GM04503 (cell line): ENCODE measurements around the gene OLFML1.
A peak's percentile ranks its signal among the peaks of the same experiment; 100 is the strongest.

ENCODE experiments used
- DNase-seq: peaks from one replicate; pipeline ENCODE4 v3.0.0-alpha.2; 2012; ENCODE audit warnings: low read depth

Gene OLFML1

GRCh38 chr11:7485186-7486097 lies at the start of gene OLFML1:
Gene OLFML1 (plus strand): TSS chr11:7485506. CDS start chr11:7485876, 370 bp downstream.
- no peak for DNase-seq

- DNase-seq, result no peak
Observed at GRCh38 chr11:7436146-7436545, 49.2 kb upstream of the OLFML1 start.

- no peak for DNase-seq
Observed at GRCh38 chr11:7436657-7437056, 48.6 kb upstream of the OLFML1 start.

- peak; percentile 76 for DNase-seq
Observed at GRCh38 chr11:7437696-7438095, 47.6 kb upstream of the OLFML1 start.

GRCh38 chr11:7439746-7440320 lies 45.5 kb upstream of the OLFML1 start:
- no peak for DNase-seq

- DNase-seq, result no peak
Observed at GRCh38 chr11:7442588-7443215, 42.6 kb upstream of the OLFML1 start.

GRCh38 chr11:7444091-7444981 lies 41.0 kb upstream of the OLFML1 start:
- DNase-seq, result no peak

GRCh38 chr11:7445564-7445963 lies 39.7 kb upstream of the OLFML1 start:
- DNase-seq, result no peak

- no peak for DNase-seq
Observed at GRCh38 chr11:7448201-7448600, 37.1 kb upstream of the OLFML1 start.

GRCh38 chr11:7449211-7449840 lies 36.0 kb upstream of the OLFML1 start:
- DNase-seq, result no peak

GRCh38 chr11:7449841-7450214 lies 35.5 kb upstream of the OLFML1 start:
- DNase-seq, result no peak

GRCh38 chr11:7450836-7451235 lies 34.5 kb upstream of the OLFML1 start:
- no peak for DNase-seq

- DNase-seq, result no peak
Observed at GRCh38 chr11:7451520-7451919, 33.8 kb upstream of the OLFML1 start.

GRCh38 chr11:7451952-7452494 lies 33.3 kb upstream of the OLFML1 start:
- DNase-seq, result no peak

- DNase-seq, result no peak
Observed at GRCh38 chr11:7454854-7455253, 30.5 kb upstream of the OLFML1 start.

GRCh38 chr11:7457211-7457610 lies 28.1 kb upstream of the OLFML1 start:
- peak; percentile 36 for DNase-seq

- DNase-seq, result no peak
Observed at GRCh38 chr11:7462706-7463105, 22.6 kb upstream of the OLFML1 start.

- no peak for DNase-seq
Observed at GRCh38 chr11:7467652-7468051, 17.7 kb upstream of the OLFML1 start.

- DNase-seq, result no peak
Observed at GRCh38 chr11:7469351-7469865, 15.9 kb upstream of the OLFML1 start.

- no peak for DNase-seq
Observed at GRCh38 chr11:7471071-7471470, 14.2 kb upstream of the OLFML1 start.

GRCh38 chr11:7473717-7474116 lies 11.6 kb upstream of the OLFML1 start:
- no peak for DNase-seq
